NB4 (cell line): ENCODE data around the gene SLC2A1.

ENCODE experiments used
- CTCF ChIP-seq: IDR thresholded peaks from one replicate; pipeline ENCODE4 v1.5.1; 2012; ENCODE audit warnings: low read depth, low read length
- POLR2A ChIP-seq: IDR thresholded peaks from 2 replicates; pipeline ENCODE4 v1.6.1; 2011; ENCODE audit warnings: mild to moderate bottlenecking; ENCODE audit not compliant: insufficient read length; ENCODE audit errors: extremely low read depth

GRCh38 chr1:42952303-42953001 is 6.2 kb downstream of the SLC2A1 start:
- TF ChIP-seq CTCF (no peak), POLR2A (no peak)
